PFSK-1 (cell line): Measurements from ENCODE around the gene TTYH2.

Source experiments
- FOXP2 ChIP-seq: optimal IDR thresholded peaks from 2 replicates; pipeline ENCODE3; 2011; ENCODE audit warnings: borderline replicate concordance, control low read depth, inconsistent platforms; ENCODE audit not compliant: insufficient read depth; ENCODE audit errors: extremely low read length, extremely low read depth
- POLR2AphosphoS5 ChIP-seq: IDR thresholded peaks from 2 replicates; pipeline ENCODE4 v1.6.1; 2012; ENCODE audit warnings: low read depth, mild to moderate bottlenecking, control low read depth, low read length, moderate library complexity
- SIN3A ChIP-seq: IDR thresholded peaks from 2 replicates; pipeline ENCODE4 v1.6.1; 2012; ENCODE audit warnings: mild to moderate bottlenecking, low read length, moderate library complexity, borderline replicate concordance; ENCODE audit not compliant: insufficient read depth
- TAF1 ChIP-seq: IDR thresholded peaks from 2 replicates; pipeline ENCODE4 v1.6.1; 2012; ENCODE audit warnings: low read length, control low read depth, borderline replicate concordance; ENCODE audit not compliant: insufficient read depth
- TF ChIP-seq, protein P1 (sequence below), 2 experiments: IDR thresholded peaks; 2 replicates each; pipeline versions ENCODE4 v1.6.1 to v1.8.0; 2011 to 2012; ENCODE audit warnings: low read depth in 2 of 2, low read length in 2 of 2, control low read depth in 1 of 2, inconsistent platforms in 1 of 2, mild to moderate bottlenecking in 1 of 2, moderate library complexity in 1 of 2; ENCODE audit not compliant: insufficient read depth in 1 of 2

The TTYH2 gene

DNA sequence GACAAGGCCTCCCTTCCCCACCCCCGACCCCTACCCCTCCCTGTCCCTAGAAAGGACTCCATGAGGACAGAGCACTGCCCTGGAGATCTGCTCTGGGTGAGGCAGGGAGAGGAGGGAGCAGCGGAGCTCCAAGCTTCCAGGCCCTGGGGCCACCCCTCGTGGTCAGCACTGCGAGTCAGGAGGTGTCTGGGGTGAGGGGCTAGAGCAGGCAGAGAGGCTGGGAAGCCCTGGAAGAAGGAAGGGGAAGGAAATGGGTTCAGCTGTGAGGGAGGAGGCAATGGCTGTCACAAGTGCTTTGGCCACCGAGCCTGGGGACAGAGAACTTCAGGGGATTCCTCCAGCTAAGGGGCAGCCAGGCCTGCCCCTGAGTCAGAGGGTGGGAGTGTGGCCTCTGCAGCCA, 32.5 kb downstream of the TTYH2 start:
- no peak for TF ChIP-seq FOXP2
- no peak for TF ChIP-seq POLR2AphosphoS5
- TF ChIP-seq, protein P1, sequence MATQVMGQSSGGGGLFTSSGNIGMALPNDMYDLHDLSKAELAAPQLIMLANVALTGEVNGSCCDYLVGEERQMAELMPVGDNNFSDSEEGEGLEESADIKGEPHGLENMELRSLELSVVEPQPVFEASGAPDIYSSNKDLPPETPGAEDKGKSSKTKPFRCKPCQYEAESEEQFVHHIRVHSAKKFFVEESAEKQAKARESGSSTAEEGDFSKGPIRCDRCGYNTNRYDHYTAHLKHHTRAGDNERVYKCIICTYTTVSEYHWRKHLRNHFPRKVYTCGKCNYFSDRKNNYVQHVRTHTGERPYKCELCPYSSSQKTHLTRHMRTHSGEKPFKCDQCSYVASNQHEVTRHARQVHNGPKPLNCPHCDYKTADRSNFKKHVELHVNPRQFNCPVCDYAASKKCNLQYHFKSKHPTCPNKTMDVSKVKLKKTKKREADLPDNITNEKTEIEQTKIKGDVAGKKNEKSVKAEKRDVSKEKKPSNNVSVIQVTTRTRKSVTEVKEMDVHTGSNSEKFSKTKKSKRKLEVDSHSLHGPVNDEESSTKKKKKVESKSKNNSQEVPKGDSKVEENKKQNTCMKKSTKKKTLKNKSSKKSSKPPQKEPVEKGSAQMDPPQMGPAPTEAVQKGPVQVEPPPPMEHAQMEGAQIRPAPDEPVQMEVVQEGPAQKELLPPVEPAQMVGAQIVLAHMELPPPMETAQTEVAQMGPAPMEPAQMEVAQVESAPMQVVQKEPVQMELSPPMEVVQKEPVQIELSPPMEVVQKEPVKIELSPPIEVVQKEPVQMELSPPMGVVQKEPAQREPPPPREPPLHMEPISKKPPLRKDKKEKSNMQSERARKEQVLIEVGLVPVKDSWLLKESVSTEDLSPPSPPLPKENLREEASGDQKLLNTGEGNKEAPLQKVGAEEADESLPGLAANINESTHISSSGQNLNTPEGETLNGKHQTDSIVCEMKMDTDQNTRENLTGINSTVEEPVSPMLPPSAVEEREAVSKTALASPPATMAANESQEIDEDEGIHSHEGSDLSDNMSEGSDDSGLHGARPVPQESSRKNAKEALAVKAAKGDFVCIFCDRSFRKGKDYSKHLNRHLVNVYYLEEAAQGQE (IDR thresholded peaks at IDR 0.05; ENCODE audit: insufficient read depth in 1 of 2, low read depth in 2 of 2, low read length in 2 of 2) = no peak
- no peak for TF ChIP-seq SIN3A
- TF ChIP-seq TAF1 = no peak

DNA sequence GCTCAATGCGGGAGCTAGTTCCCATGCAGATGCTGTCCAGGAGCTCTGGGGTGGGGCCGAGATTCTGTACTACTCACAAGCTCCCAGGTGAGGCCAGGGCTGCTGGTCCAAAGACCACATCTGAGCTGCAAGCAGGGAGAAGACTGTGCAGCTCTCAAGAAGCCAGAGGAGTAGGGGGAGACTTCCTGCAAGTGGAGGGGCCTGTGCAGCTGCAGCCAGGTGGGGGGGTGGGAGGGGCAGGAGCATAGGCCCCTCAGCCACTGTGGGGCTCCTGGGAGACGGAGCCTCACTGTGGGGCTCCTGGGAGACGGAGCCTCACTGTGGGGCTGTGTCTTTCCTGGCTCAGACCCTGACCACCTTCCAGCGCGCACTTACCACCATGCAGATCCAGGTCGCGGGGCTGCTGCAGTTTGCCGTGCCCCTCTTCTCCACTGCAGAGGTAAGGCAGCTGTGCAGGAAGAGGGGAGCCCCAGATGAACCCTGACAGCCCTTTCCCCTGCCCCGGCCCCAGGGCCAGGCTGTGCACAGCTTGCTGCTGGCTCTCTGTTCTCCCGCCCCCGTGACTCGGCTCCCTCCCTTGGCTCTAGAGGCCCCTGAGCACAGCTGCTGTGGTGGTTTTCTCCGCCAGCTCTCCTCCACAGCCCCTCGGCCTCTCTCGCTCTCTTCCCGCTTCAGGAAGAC, 36.4 kb downstream of the TTYH2 start:
- no peak for TF ChIP-seq POLR2AphosphoS5
- TF ChIP-seq SIN3A = no peak
- TF ChIP-seq FOXP2 = no peak
- TF ChIP-seq, protein P1 (IDR thresholded peaks at IDR 0.05; ENCODE audit: insufficient read depth in 1 of 2, low read depth in 2 of 2, low read length in 2 of 2) = no peak

DNA sequence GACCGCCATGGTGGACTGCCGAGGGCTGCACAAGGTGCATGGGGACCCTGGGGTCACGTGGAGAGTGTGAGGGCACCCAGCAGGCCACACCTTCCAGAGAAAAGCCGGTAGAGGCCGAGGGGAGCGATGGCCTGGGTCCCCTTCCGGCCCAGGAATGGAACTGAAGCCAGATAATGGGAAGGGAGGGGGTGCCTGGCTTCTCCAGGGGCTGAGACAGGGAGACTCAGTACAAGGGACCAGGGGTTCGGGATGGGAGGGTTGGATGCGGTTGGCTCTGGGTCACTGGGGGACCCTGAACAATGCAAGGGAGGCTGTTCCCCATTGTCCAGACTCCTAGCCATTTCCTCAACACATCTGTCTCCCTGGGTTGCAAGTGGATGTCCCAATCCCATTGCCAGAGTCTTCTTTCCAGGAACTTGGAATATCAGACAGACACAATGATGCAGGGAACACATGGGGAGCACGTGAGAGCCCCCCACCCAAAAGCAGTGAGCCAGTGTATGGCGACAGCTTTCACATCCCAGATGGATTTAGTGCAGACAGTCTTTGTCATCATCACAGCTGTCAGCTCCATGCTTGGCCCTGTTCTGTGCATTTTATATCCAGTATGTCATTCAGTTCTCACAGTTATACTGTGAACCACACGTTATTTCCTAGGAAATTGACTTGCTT, 37.1 kb downstream of the TTYH2 start:
- TF ChIP-seq TAF1 (no peak), SIN3A (no peak), POLR2AphosphoS5 (no peak), FOXP2 (no peak)
- TF ChIP-seq, protein P1 (IDR thresholded peaks at IDR 0.05; ENCODE audit: insufficient read depth in 1 of 2, low read depth in 2 of 2, low read length in 2 of 2) = no peak

DNA sequence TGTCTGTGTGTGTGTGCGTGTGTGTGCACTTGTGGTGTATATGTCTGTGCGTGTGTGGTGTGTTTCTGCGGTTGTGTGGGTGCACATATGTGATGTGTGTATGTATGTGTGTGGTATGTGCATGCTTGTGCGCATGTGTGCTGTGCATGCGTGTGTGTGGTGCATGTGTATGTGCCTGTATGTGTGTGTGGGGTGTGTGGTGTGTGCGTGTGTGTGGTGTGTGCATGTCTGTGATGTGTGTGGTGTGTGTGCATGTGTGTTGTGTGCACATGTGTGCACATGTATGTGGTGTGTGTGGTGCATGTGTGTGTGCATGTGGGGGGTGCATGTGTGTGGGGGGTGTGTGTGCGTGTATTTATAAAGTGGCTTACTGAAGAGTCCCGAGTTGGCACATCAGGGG, 37.7 kb downstream of the TTYH2 start:
- TF ChIP-seq TAF1 (no peak), SIN3A (no peak), POLR2AphosphoS5 (no peak), FOXP2 (no peak)
- TF ChIP-seq, protein P1 (IDR thresholded peaks at IDR 0.05; ENCODE audit: insufficient read depth in 1 of 2, low read depth in 2 of 2, low read length in 2 of 2) = no peak
